ENCODE measurements around the gene C16orf95.

C16orf95 gene

GRCh38 chr16:87333101-87333500 lies 15.9 kb upstream of the C16orf95 start:
- no peak overlapping the region for H3K27ac ChIP-seq
- no peak for TF ChIP-seq CTCF (IDR thresholded peaks at IDR 0.05)
- no peak for TF ChIP-seq ZFX (IDR thresholded peaks at IDR 0.05; ENCODE audit: borderline replicate concordance)

GRCh38 chr16:87332150-87332549 lies 15.0 kb upstream of the C16orf95 start:
- H3K27ac ChIP-seq, result no peak overlapping the region
- TF ChIP-seq ZFX (IDR thresholded peaks at IDR 0.05; ENCODE audit: borderline replicate concordance), result no peak
- no peak for TF ChIP-seq CTCF (IDR thresholded peaks at IDR 0.05)

- no peak for TF ChIP-seq ZFX (IDR thresholded peaks at IDR 0.05; ENCODE audit: borderline replicate concordance)
- TF ChIP-seq CTCF (IDR thresholded peaks at IDR 0.05), result no peak
- H3K27ac ChIP-seq, result no peak overlapping the region
These were observed 14.1 kb upstream of the C16orf95 start for GRCh38 chr16:87331241-87331801.

- H3K27ac ChIP-seq, result no peak overlapping the region
- TF ChIP-seq CTCF (IDR thresholded peaks at IDR 0.05) (no peak), ZFX (IDR thresholded peaks at IDR 0.05; ENCODE audit: borderline replicate concordance) (no peak)
These were observed 13.5 kb upstream of the C16orf95 start for GRCh38 chr16:87330646-87331045.

- H3K27ac ChIP-seq, result no peak overlapping the region
- TF ChIP-seq ZFX (IDR thresholded peaks at IDR 0.05; ENCODE audit: borderline replicate concordance), result no peak
- TF ChIP-seq CTCF (IDR thresholded peaks at IDR 0.05), result no peak
These were observed 13.0 kb upstream of the C16orf95 start for GRCh38 chr16:87330257-87330624.

GRCh38 chr16:87329436-87330256 lies 12.5 kb upstream of the C16orf95 start:
- TF ChIP-seq ZFX (IDR thresholded peaks at IDR 0.05; ENCODE audit: borderline replicate concordance), result no peak
- TF ChIP-seq CTCF (IDR thresholded peaks at IDR 0.05), result no peak

GRCh38 chr16:87328846-87329245 lies 11.7 kb upstream of the C16orf95 start:
- TF ChIP-seq ZFX (IDR thresholded peaks at IDR 0.05; ENCODE audit: borderline replicate concordance), result no peak
- no peak for TF ChIP-seq CTCF (IDR thresholded peaks at IDR 0.05)
- H3K27ac ChIP-seq, result no peak overlapping the region

More at GRCh38 chr16:87329436-87330256, 12.5 kb upstream of the C16orf95 start:
- no peak overlapping the region for H3K27ac ChIP-seq
